DMS153 treated with DMSO at 0.1 percent for 48 hours (cell line): ENCODE results near the gene ZDHHC20.

Experiments used
- DNase-seq: peaks from one replicate; lab custom pipeline; 2025; ENCODE audit not compliant: unreplicated experiment; lab: John Stamatoyannopoulos, UW

Gene ZDHHC20

GRCh38 chr13:21328836-21329477 lies 130.1 kb downstream of the ZDHHC20 start:
- DNase-seq, result no peak

GRCh38 chr13:21328201-21328600 lies 130.9 kb downstream of the ZDHHC20 start:
- no peak for DNase-seq

GRCh38 chr13:21326155-21327031 lies 132.7 kb downstream of the ZDHHC20 start:
- DNase-seq, result peak; percentile 17

GRCh38 chr13:21324803-21325202 lies 134.3 kb downstream of the ZDHHC20 start:
- DNase-seq, result no peak

- no peak for DNase-seq
Observed at GRCh38 chr13:21322988-21323387, 136.1 kb downstream of the ZDHHC20 start.
